A549 (cell line): ENCODE results near the gene IPO13.

Experiments
- BHLHE40 ChIP-seq: IDR thresholded peaks from 2 replicates; pipeline ENCODE4 v1.6.1; 2012; ENCODE audit warnings: low read depth, low read length, inconsistent platforms
- CEBPB ChIP-seq, 2 experiments: fragments of >200 bp in 1 of 2; sonication (Bioruptor Twin) in 1 of 2; formaldehyde crosslinking in 1 of 2; IDR thresholded peaks; 2 replicates each; pipeline ENCODE4 v1.6.1; 2012 to 2016
- CTCF ChIP-seq: fragments of >200 bp; sonication (Bioruptor Twin); formaldehyde crosslinking; IDR thresholded peaks from 3 replicates; pipeline ENCODE4 v1.5.1; 2016
- ELK1 ChIP-seq: fragments of 150-350 bp; IDR thresholded peaks from 2 replicates; pipeline ENCODE4 v1.6.1; 2014; ENCODE audit warnings: low read depth, mild to moderate bottlenecking, low read length
- JUN ChIP-seq, 2 experiments: fragments of >200 bp; sonication (Bioruptor Twin); formaldehyde crosslinking; IDR thresholded peaks; 2 replicates in 1 of 2; 3 replicates in 1 of 2; pipeline ENCODE4 v1.6.1; 2016 to 2017
- KDM1A ChIP-seq: fragments of 200-600 bp; sonication (generic); IDR thresholded peaks from 2 replicates; pipeline ENCODE4 v1.6.1; 2016; ENCODE audit warnings: low read depth, mild to moderate bottlenecking
- KDM5A ChIP-seq: fragments of 200-600 bp; sonication (generic); IDR thresholded peaks from 2 replicates; pipeline ENCODE4 v1.6.1; 2016; ENCODE audit warnings: antibody characterized with exemption, mild to moderate bottlenecking
- MAX ChIP-seq: IDR thresholded peaks from 2 replicates; pipeline ENCODE4 v1.6.1; 2012
- POLR2A ChIP-seq: IDR thresholded peaks from 2 replicates; pipeline ENCODE4 v1.6.1; 2012; ENCODE audit warnings: mild to moderate bottlenecking, low read length
- RAD21 ChIP-seq, 2 experiments: fragments of >200 bp in 1 of 2; sonication (Bioruptor Twin) in 1 of 2; formaldehyde crosslinking in 1 of 2; IDR thresholded peaks in 1 of 2; conservative IDR thresholded peaks in 1 of 2; 2 replicates in 1 of 2; 3 replicates in 1 of 2; pipeline ENCODE4 v1.6.1; 2012 to 2018; ENCODE audit warnings: inconsistent platforms in 1 of 2
- RCOR1 ChIP-seq: fragments of 150-350 bp; IDR thresholded peaks from 2 replicates; pipeline ENCODE4 v1.6.1; 2014; ENCODE audit warnings: antibody characterized with exemption, low read length, low read depth
- RNF2 ChIP-seq: fragments of 200-600 bp; sonication (generic); IDR thresholded peaks from 2 replicates; pipeline ENCODE4 v1.6.1; 2016; ENCODE audit warnings: low read depth, mild to moderate bottlenecking, antibody characterized with exemption, moderate library complexity, borderline replicate concordance
- USF2 ChIP-seq: fragments of 450-650 bp; IDR thresholded peaks from 2 replicates; pipeline ENCODE4 v1.6.1; 2014; ENCODE audit warnings: antibody characterized with exemption
- ZSCAN20 ChIP-seq: fragments of 250-450 bp; sonication (Bioruptor Pico); IDR thresholded peaks from 2 replicates; pipeline ENCODE4 v1.8.0; 2022; ENCODE audit warnings: mild to moderate bottlenecking, moderate library complexity

GRCh38 chr1:43987159-43987902, 40.6 kb downstream of the IPO13 start:
- TF ChIP-seq CEBPB (IDR thresholded peaks at IDR 0.05) (no peak), RAD21 (conservative IDR thresholded peaks at IDR 0.05 in 1 of 2, IDR thresholded peaks at IDR 0.05 in 1 of 2) (no peak), KDM5A (no peak), CTCF (no peak), USF2 (no peak), POLR2A (no peak), ELK1 (no peak), KDM1A (no peak), BHLHE40 (no peak), ZSCAN20 (no peak), MAX (no peak), RCOR1 (no peak), RNF2 (no peak), JUN (IDR thresholded peaks at IDR 0.05) (no peak)
